ENCODE data around the gene UNC5B.
A peak's percentile ranks its signal among the peaks of the same experiment; 100 is the strongest.

Gene UNC5B

GRCh38 chr10:71212318-71213126 lies at the start of gene UNC5B:
Gene UNC5B, plus strand, starts transcription at chr10:71212570. Its CDS starts 416 bp downstream, at chr10:71212986.
- peak; percentile 93 for DNase-seq (ENCODE audit: low spot score)

- no peak for DNase-seq (ENCODE audit: low spot score)
These were observed 38.9 kb upstream of the UNC5B start for GRCh38 chr10:71173466-71173865.

- DNase-seq (ENCODE audit: low spot score), result no peak
These were observed 35.7 kb upstream of the UNC5B start for GRCh38 chr10:71176661-71177060.

GRCh38 chr10:71177651-71178199 lies 34.6 kb upstream of the UNC5B start:
- DNase-seq (ENCODE audit: low spot score), result no peak

- no peak for DNase-seq (ENCODE audit: low spot score)
These were observed 33.5 kb upstream of the UNC5B start for GRCh38 chr10:71178880-71179279.

GRCh38 chr10:71179382-71179781 lies 33.0 kb upstream of the UNC5B start:
- DNase-seq (ENCODE audit: low spot score), result no peak

- no peak for DNase-seq (ENCODE audit: low spot score)
These were observed 27.9 kb upstream of the UNC5B start for GRCh38 chr10:71184421-71184820.

- DNase-seq (ENCODE audit: low spot score), result no peak
These were observed 27.2 kb upstream of the UNC5B start for GRCh38 chr10:71185209-71185608.

- DNase-seq (ENCODE audit: low spot score), result no peak
These were observed 25.2 kb upstream of the UNC5B start for GRCh38 chr10:71187197-71187596.

- no peak for DNase-seq (ENCODE audit: low spot score)
These were observed 24.8 kb upstream of the UNC5B start for GRCh38 chr10:71187600-71187999.

- DNase-seq (ENCODE audit: low spot score), result no peak
These were observed 24.2 kb upstream of the UNC5B start for GRCh38 chr10:71188201-71188600.

- DNase-seq (ENCODE audit: low spot score), result no peak
These were observed 21.4 kb upstream of the UNC5B start for GRCh38 chr10:71191019-71191418.

GRCh38 chr10:71191551-71192076 lies 20.8 kb upstream of the UNC5B start:
- no peak for DNase-seq (ENCODE audit: low spot score)

- DNase-seq (ENCODE audit: low spot score), result no peak
These were observed 18.9 kb upstream of the UNC5B start for GRCh38 chr10:71193516-71193915.

GRCh38 chr10:71197955-71198354 lies 14.4 kb upstream of the UNC5B start:
- no peak for DNase-seq (ENCODE audit: low spot score)

- no peak for DNase-seq (ENCODE audit: low spot score)
These were observed 10.5 kb upstream of the UNC5B start for GRCh38 chr10:71201849-71202248.

GRCh38 chr10:71202314-71202713 lies 10.1 kb upstream of the UNC5B start:
- no peak for DNase-seq (ENCODE audit: low spot score)

GRCh38 chr10:71203124-71203523 lies 9.2 kb upstream of the UNC5B start:
- no peak for DNase-seq (ENCODE audit: low spot score)

GRCh38 chr10:71203716-71204115 lies 8.7 kb upstream of the UNC5B start:
- no peak for DNase-seq (ENCODE audit: low spot score)

GRCh38 chr10:71204746-71205145 lies 7.6 kb upstream of the UNC5B start:
- DNase-seq (ENCODE audit: low spot score), result no peak

GRCh38 chr10:71205468-71205867 lies 6.9 kb upstream of the UNC5B start:
- DNase-seq (ENCODE audit: low spot score), result no peak

- peak; percentile 54 for DNase-seq (ENCODE audit: low spot score)
These were observed 5.5 kb upstream of the UNC5B start for GRCh38 chr10:71206911-71207310.

GRCh38 chr10:71207578-71207977 lies 4.8 kb upstream of the UNC5B start:
- no peak for DNase-seq (ENCODE audit: low spot score)

- DNase-seq (ENCODE audit: low spot score), result no peak
These were observed 3.0 kb upstream of the UNC5B start for GRCh38 chr10:71209352-71209715.

Data from left forelimb (tissue), 1 donor.